ENCODE results near the gene GFRA4.

The GFRA4 gene

GRCh38 chr20:3663031-3663701 lies at the start of gene GFRA4:
Gene GFRA4, minus strand, starts transcription at chr20:3663399. Its CDS starts 0 bp downstream, at chr20:3663399.
- Histone ChIP-seq H3K36me3 (ENCODE audit: control insufficient read depth, insufficient read depth, low read length) (no peaks in the 10 kb centered on the region), H3K9ac (ENCODE audit: low read length) (no peak within 1 kb of the TSS), H3K27me3 (ENCODE audit: control insufficient read depth, insufficient read depth, low read length) (peaks cover 47% of the 10 kb centered on the region), H3K4me3 (ENCODE audit: low read depth, low read length) (no peak within 1 kb of the TSS), H3K4me1 (ENCODE audit: control insufficient read depth, insufficient read depth, low read length) (peaks cover 12% of the 10 kb centered on the region), H3K9me3 (ENCODE audit: control insufficient read depth, insufficient read depth, low read depth, low read length) (no peaks in the 10 kb centered on the region), H3K27ac (ENCODE audit: low read depth, low read length) (no peak within 1 kb of the TSS)

- Histone ChIP-seq H3K4me3 (ENCODE audit: low read depth, low read length) (no peak within 1 kb of the TSS), H3K9ac (ENCODE audit: low read length) (no peak within 1 kb of the TSS), H3K9me3 (ENCODE audit: control insufficient read depth, insufficient read depth, low read depth, low read length) (no peaks in the 10 kb centered on the region), H3K27ac (ENCODE audit: low read depth, low read length) (no peak within 1 kb of the TSS), H3K36me3 (ENCODE audit: control insufficient read depth, insufficient read depth, low read length) (no peaks in the 10 kb centered on the region), H3K27me3 (ENCODE audit: control insufficient read depth, insufficient read depth, low read length) (no peaks in the 10 kb centered on the region), H3K4me1 (ENCODE audit: control insufficient read depth, insufficient read depth, low read length) (0 out of 2 replicates have a peak, but pooled peaks cover 6% of the 10 kb centered on the region)
Observed at GRCh38 chr20:3712279-3712873, 49.2 kb upstream of the GFRA4 start, which contains the start of gene SIGLEC1. Gene SIGLEC1, minus strand, starts transcription at chr20:3712600. Its CDS starts 5,472 bp downstream, at chr20:3707128.

GRCh38 chr20:3711484-3711941 lies 48.3 kb upstream of the GFRA4 start:
- H3K4me3 ChIP-seq (ENCODE audit: low read depth, low read length), result no peak overlapping the region
- no peaks in the 10 kb centered on the region for H3K27me3 ChIP-seq (ENCODE audit: control insufficient read depth, insufficient read depth, low read length)
- H3K9ac ChIP-seq (ENCODE audit: low read length), result no peak overlapping the region
- H3K9me3 ChIP-seq (ENCODE audit: control insufficient read depth, insufficient read depth, low read depth, low read length), result no peaks in the 10 kb centered on the region
- H3K36me3 ChIP-seq (ENCODE audit: control insufficient read depth, insufficient read depth, low read length), result no peaks in the 10 kb centered on the region
- H3K4me1 ChIP-seq (ENCODE audit: control insufficient read depth, insufficient read depth, low read length), result 0 out of 2 replicates have a peak, but pooled peaks cover 6% of the 10 kb centered on the region
- H3K27ac ChIP-seq (ENCODE audit: low read depth, low read length), result no peak overlapping the region

GRCh38 chr20:3710703-3711483 lies 47.7 kb upstream of the GFRA4 start:
- no peaks in the 10 kb centered on the region for H3K36me3 ChIP-seq (ENCODE audit: control insufficient read depth, insufficient read depth, low read length)
- no peak overlapping the region for H3K27ac ChIP-seq (ENCODE audit: low read depth, low read length)
- no peak overlapping the region for H3K9ac ChIP-seq (ENCODE audit: low read length)
- H3K9me3 ChIP-seq (ENCODE audit: control insufficient read depth, insufficient read depth, low read depth, low read length), result no peaks in the 10 kb centered on the region
- 0 out of 2 replicates have a peak, but pooled peaks cover 6% of the 10 kb centered on the region for H3K4me1 ChIP-seq (ENCODE audit: control insufficient read depth, insufficient read depth, low read length)
- no peaks in the 10 kb centered on the region for H3K27me3 ChIP-seq (ENCODE audit: control insufficient read depth, insufficient read depth, low read length)
- H3K4me3 ChIP-seq (ENCODE audit: low read depth, low read length), result no peak overlapping the region

GRCh38 chr20:3710011-3710466 lies 46.8 kb upstream of the GFRA4 start:
- Histone ChIP-seq H3K4me1 (ENCODE audit: control insufficient read depth, insufficient read depth, low read length) (0 out of 2 replicates have a peak, but pooled peaks cover 6% of the 10 kb centered on the region), H3K27ac (ENCODE audit: low read depth, low read length) (no peak overlapping the region), H3K4me3 (ENCODE audit: low read depth, low read length) (no peak overlapping the region), H3K36me3 (ENCODE audit: control insufficient read depth, insufficient read depth, low read length) (no peaks in the 10 kb centered on the region), H3K27me3 (ENCODE audit: control insufficient read depth, insufficient read depth, low read length) (no peaks in the 10 kb centered on the region), H3K9me3 (ENCODE audit: control insufficient read depth, insufficient read depth, low read depth, low read length) (no peaks in the 10 kb centered on the region), H3K9ac (ENCODE audit: low read length) (no peak overlapping the region)

- Histone ChIP-seq H3K4me1 (ENCODE audit: control insufficient read depth, insufficient read depth, low read length) (0 out of 2 replicates have a peak, but pooled peaks cover 6% of the 10 kb centered on the region), H3K36me3 (ENCODE audit: control insufficient read depth, insufficient read depth, low read length) (no peaks in the 10 kb centered on the region), H3K9me3 (ENCODE audit: control insufficient read depth, insufficient read depth, low read depth, low read length) (no peaks in the 10 kb centered on the region), H3K27ac (ENCODE audit: low read depth, low read length) (no peak overlapping the region), H3K9ac (ENCODE audit: low read length) (no peak overlapping the region), H3K4me3 (ENCODE audit: low read depth, low read length) (no peak overlapping the region), H3K27me3 (ENCODE audit: control insufficient read depth, insufficient read depth, low read length) (no peaks in the 10 kb centered on the region)
Observed at GRCh38 chr20:3707508-3707899, 44.3 kb upstream of the GFRA4 start.

GRCh38 chr20:3706774-3707507 lies 43.7 kb upstream of the GFRA4 start:
- Histone ChIP-seq H3K36me3 (ENCODE audit: control insufficient read depth, insufficient read depth, low read length) (no peaks in the 10 kb centered on the region), H3K9ac (ENCODE audit: low read length) (no peak overlapping the region), H3K27ac (ENCODE audit: low read depth, low read length) (no peak overlapping the region), H3K27me3 (ENCODE audit: control insufficient read depth, insufficient read depth, low read length) (no peaks in the 10 kb centered on the region; the same call in 1 of the 2 replicates), H3K4me3 (ENCODE audit: low read depth, low read length) (no peak overlapping the region), H3K9me3 (ENCODE audit: control insufficient read depth, insufficient read depth, low read depth, low read length) (no peaks in the 10 kb centered on the region), H3K4me1 (ENCODE audit: control insufficient read depth, insufficient read depth, low read length) (0 out of 2 replicates have a peak, but pooled peaks cover 6% of the 10 kb centered on the region)

- Histone ChIP-seq H3K9ac (ENCODE audit: low read length) (no peak overlapping the region), H3K36me3 (ENCODE audit: control insufficient read depth, insufficient read depth, low read length) (no peaks in the 10 kb centered on the region), H3K4me3 (ENCODE audit: low read depth, low read length) (no peak overlapping the region), H3K27me3 (ENCODE audit: control insufficient read depth, insufficient read depth, low read length) (no peaks in the 10 kb centered on the region; the same call in 1 of the 2 replicates), H3K4me1 (ENCODE audit: control insufficient read depth, insufficient read depth, low read length) (0 out of 2 replicates have a peak, but pooled peaks cover 6% of the 10 kb centered on the region), H3K9me3 (ENCODE audit: control insufficient read depth, insufficient read depth, low read depth, low read length) (no peaks in the 10 kb centered on the region), H3K27ac (ENCODE audit: low read depth, low read length) (no peak overlapping the region)
Observed at GRCh38 chr20:3705970-3706739, 43.0 kb upstream of the GFRA4 start.

- Histone ChIP-seq H3K9ac (ENCODE audit: low read length) (no peak overlapping the region), H3K4me3 (ENCODE audit: low read depth, low read length) (no peak overlapping the region), H3K9me3 (ENCODE audit: control insufficient read depth, insufficient read depth, low read depth, low read length) (no peaks in the 10 kb centered on the region), H3K4me1 (ENCODE audit: control insufficient read depth, insufficient read depth, low read length) (0 out of 2 replicates have a peak, but pooled peaks cover 3% of the 10 kb centered on the region), H3K27me3 (ENCODE audit: control insufficient read depth, insufficient read depth, low read length) (no peaks in the 10 kb centered on the region; the same call in 1 of the 2 replicates), H3K27ac (ENCODE audit: low read depth, low read length) (no peak overlapping the region), H3K36me3 (ENCODE audit: control insufficient read depth, insufficient read depth, low read length) (no peaks in the 10 kb centered on the region)
Observed at GRCh38 chr20:3705491-3705969, 42.3 kb upstream of the GFRA4 start.

- no peak overlapping the region for H3K4me3 ChIP-seq (ENCODE audit: low read depth, low read length)
- H3K9me3 ChIP-seq (ENCODE audit: control insufficient read depth, insufficient read depth, low read depth, low read length), result no peaks in the 10 kb centered on the region
- no peaks in the 10 kb centered on the region for H3K4me1 ChIP-seq (ENCODE audit: control insufficient read depth, insufficient read depth, low read length)
- no peaks in the 10 kb centered on the region for H3K36me3 ChIP-seq (ENCODE audit: control insufficient read depth, insufficient read depth, low read length)
- H3K9ac ChIP-seq (ENCODE audit: low read length), result no peak overlapping the region
- no peaks in the 10 kb centered on the region; the same call in 1 of the 2 replicates for H3K27me3 ChIP-seq (ENCODE audit: control insufficient read depth, insufficient read depth, low read length)
- H3K27ac ChIP-seq (ENCODE audit: low read depth, low read length), result no peak overlapping the region
Observed at GRCh38 chr20:3704087-3704486, 40.9 kb upstream of the GFRA4 start.
